ENCODE results near the gene SKOR1. TPM values are rescaled to one million over a fixed set of nuclear protein-coding genes. Genes with fewer than 3 reads are reported as not detected.
A peak's percentile ranks its signal among the peaks of the same experiment; 100 is the strongest.

The SKOR1 gene
- total RNA-seq, 1 experiment from 2014 or later, result 0.17 TPM

DNA sequence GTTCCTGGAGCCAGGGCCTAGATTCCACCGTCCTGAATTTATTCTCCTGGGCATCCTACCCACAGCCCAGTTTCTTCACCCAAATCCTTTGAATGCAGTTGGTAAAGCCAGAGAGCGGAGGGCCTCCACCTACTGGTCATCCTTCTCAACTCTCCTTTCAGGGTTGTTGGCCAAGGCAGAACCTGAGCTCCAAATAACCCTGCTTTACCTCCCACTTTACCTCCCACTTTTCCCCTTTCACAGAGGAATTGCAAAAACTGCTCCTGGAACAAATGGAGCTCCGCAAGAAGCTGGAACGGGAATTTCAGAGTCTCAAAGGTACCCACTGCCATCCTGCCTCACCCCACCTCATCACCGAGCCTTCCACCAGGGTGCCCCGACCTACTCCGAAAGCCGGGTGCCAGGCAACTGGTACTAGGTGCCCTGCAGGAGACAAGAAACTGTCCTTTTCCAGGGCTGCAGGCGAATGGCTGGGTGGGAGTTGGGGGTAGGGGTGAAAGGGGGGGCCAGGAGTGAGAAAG is 6.8 kb downstream of the SKOR1 start:
- peak; percentile 55 for DNase-seq (ENCODE audit: low read depth)

GRCh38 chr15:67832897-67833709 is 7.8 kb downstream of the SKOR1 start:
- DNase-seq (ENCODE audit: low read depth), result no peak

GRCh38 chr15:67833710-67834511 is 8.6 kb downstream of the SKOR1 start:
- DNase-seq (ENCODE audit: low read depth), result peak; percentile 39

- DNase-seq (ENCODE audit: low read depth), result no peak
Observed at GRCh38 chr15:67834581-67835296, 9.4 kb downstream of the SKOR1 start.

GRCh38 chr15:67835297-67836133 is 10.2 kb downstream of the SKOR1 start:
- DNase-seq (ENCODE audit: low read depth), result no peak

DNA sequence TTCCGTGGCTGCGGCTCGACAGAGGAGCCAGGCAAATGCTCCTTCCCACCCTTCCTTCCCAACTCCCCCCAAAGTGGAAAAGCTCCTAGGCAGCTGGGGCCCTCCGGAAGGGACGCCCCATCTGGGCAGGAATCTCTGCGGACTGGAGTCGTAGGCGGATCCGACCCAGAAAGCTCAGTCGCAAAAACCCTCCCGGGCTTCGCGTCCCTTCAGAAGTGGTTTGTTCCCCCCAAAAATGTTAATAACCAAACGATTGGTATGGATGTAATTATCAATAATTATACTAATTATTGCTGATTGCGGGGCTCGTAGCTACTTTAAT is 10.8 kb downstream of the SKOR1 start:
- no peak for DNase-seq (ENCODE audit: low read depth)

- no peak for DNase-seq (ENCODE audit: low read depth)
Observed at GRCh38 chr15:67836477-67836876, 11.2 kb downstream of the SKOR1 start.

DNA sequence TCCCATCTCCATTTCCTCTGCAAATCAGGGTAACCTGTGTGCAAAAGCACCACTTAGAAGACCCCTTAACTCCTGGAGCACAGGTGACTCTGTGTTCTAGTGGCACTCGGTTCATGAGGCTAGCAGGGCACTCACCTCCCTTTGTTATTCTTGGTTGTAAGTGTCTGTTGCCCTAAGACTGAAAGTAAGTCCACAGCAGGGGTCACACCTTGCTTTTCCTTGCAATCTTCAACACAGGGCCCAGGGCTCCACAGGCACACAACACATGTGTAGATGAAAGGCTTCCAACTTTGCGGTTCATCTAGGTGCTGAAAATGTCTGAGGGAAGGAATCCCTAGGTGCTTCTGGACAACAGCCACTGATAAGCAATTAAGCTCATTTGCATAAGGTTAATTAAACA is 11.6 kb downstream of the SKOR1 start:
- no peak for DNase-seq (ENCODE audit: low read depth)

DNA sequence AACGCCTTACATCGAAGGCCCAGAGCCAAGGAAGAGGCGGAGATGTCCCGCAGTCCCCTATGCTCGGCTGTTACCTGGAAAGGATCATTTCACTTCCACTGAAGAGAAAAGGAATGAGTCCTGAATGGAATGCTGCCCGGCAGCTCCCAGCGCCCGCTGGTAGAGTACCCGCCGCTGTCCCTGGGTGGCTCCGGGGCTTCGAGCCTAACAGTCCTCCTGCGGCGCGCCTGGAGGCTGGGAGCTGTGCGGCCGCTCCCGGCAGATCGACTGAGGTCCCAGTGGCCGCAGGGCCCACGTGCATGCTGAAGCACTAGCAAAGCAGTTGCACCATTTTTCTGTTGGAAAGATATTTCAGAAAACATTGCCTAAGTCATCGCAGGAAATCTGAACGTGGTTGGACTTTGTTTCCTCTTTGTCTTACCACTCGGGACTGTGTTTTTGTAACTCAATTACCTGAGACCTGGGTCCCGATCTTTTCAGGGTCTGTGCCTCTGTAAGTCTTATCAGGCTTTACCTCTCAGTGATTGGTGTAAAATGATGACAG is 13.6 kb downstream of the SKOR1 start:
- DNase-seq (ENCODE audit: low read depth), result peak; percentile 66

DNA sequence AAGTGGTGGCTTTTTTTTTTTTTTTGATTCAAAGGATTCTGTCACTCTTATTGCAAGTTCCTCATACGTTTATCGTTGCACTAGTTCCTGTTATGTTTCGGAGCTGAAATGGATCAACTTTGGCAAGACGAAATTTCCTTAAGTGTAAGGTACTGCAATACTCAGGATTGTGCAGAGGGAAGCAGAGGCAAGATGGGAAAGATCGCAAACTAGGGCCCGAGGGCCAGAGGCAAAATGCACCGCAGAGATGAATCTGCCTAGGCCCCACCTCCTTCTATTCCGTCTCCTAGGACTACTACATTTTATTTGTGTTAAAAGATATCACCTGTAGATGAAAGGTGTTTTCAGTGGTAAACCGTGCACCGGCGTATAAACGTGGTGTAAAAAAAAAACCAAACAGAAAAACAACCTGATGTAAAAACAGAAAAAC is 14.2 kb downstream of the SKOR1 start:
- peak; percentile 67 for DNase-seq (ENCODE audit: low read depth)

GRCh38 chr15:67839929-67840748 is 14.8 kb downstream of the SKOR1 start, which contains the start of gene RNU6-1:
Gene RNU6-1, minus strand, starts transcription at chr15:67840045.
- DNase-seq (ENCODE audit: low read depth), result peak; percentile 87

DNA sequence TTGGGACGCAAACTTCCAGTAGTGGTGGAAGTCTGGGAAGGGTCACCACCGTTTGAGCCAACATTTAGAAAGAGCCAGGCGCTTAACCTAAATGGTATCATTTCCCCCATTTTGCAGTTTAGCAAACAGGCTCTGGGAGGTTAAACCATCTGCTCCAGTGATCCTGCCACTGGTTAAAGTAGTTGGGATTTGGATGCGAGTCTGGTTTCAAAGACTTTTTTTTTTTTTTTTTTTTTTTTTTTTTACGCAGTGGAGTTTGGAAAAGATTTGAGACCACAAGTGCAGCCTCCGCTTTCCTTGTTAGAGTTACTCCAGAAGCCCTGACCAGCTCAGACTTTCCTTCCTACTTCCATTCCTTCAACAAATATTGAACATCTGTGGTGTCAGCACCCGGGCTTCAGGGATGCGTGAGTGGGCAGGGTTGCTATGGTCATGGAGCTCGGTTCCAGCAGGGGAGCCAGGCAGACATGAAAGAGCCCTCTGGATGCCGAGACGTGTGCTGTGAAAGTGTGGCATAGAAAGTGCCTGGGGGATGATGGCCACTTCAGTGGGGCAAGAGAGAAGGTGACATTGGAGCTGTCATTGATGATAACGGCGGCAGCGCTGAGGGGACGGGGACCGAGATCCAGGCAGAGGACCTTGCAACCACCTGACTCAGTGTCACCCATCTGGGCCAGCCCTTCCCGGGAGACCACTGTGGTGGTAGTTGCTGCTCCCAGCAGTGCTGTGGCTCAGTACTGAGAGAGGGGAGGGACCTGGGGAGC is 15.6 kb downstream of the SKOR1 start:
- peak; percentile 47 for DNase-seq (ENCODE audit: low read depth)

DNA sequence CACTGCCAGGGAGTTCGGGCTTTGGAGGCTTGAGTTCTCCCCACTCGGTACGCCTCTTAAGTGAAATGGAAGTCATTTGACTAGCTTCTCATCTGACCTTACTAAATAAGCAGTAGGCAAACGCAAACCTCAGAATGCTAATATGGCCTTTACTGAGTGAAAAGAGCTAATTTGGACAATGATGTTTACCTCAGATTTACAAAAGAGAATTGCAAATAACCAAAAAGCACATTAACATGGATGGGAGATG is 16.1 kb downstream of the SKOR1 start:
- no peak for DNase-seq (ENCODE audit: low read depth)

GRCh38 chr15:67843092-67843501 is 17.8 kb downstream of the SKOR1 start:
- DNase-seq (ENCODE audit: low read depth), result no peak

DNA sequence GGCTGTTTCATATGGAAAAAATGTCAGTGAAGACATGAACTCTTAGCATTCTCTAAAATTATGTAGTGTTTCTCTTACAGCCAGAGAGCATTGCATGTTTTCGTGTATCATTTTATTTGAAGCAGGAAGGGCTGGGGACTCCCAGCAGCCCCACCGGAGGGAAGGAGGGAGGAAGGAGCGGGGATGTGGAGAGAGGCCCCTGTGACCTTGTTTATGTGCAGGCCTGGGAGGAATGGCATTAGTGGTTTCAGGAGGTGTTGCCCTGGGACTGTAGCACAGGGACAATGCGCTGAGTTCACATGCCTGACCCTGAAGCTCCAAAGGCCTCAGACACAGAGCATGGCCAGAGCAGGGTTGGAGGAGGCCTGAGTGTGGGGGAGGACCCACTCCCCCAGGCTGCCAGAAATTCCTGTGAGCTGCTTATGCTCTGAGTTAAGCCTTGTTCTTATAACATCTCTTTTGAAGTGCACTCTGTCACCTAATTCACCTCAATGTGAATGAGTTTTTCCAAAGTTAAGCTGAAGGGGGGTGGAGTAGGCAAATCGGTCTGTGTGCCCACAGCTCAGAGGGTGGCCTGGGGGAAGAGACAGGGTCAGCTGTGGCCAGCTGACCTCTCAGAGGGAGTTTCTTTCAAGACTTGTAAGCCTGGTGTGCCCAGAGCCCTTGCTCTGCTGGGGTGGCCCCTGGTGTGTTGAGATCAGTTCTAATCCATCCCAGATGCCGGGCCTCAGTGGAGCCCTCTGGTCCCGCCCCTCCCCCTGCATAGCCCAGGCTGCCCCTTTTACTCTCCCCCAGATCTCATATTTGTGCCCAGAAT is 18.5 kb downstream of the SKOR1 start:
- peak; percentile 68 for DNase-seq (ENCODE audit: low read depth)

DNA sequence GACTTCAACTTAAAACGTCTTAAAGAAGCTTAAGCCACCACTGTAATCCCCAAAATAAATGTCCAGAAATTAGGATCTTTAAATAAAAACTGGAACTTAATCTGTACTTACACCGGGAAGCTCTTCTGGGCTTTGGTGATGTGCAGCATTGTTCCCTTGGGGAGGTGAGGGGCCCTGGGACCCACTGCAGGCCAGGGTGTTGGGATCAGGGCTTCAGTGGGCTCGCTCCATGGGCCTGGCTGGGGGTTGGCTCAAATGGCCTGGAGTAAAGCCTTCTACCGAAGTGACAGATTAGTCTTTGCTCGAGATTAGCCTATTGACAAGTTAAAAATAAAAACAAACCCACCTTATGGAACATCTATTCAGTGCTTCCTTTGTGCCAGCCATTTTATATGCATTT is 20.7 kb downstream of the SKOR1 start:
- no peak for DNase-seq (ENCODE audit: low read depth)

GRCh38 chr15:67849538-67849937 is 24.2 kb downstream of the SKOR1 start:
- DNase-seq (ENCODE audit: low read depth), result no peak

- DNase-seq (ENCODE audit: low read depth), result no peak
Observed at GRCh38 chr15:67850336-67850735, 25.0 kb downstream of the SKOR1 start.

All from M059J (cell line).